ENCODE data around the gene DCLK3.

DCLK3 gene

DNA sequence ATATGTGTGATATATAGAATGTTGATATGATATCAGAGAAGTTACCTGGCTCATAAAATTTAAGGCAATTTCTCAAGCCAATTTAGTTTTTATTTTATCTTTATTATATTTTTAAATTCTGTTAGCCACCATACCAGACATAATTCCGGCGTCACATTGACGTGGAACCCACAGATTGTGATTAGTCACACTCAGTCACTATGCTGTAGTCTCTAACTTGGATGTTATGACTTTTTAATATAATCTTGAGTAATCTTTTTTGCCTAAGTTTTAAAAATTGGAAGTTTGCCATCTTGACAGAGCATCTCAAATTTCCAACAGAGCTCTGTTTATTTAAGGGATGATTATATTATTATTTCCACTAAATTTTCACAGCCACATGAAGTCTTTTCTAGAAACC, 9.7 kb upstream of the DCLK3 start:
- TF ChIP-seq, protein P1, sequence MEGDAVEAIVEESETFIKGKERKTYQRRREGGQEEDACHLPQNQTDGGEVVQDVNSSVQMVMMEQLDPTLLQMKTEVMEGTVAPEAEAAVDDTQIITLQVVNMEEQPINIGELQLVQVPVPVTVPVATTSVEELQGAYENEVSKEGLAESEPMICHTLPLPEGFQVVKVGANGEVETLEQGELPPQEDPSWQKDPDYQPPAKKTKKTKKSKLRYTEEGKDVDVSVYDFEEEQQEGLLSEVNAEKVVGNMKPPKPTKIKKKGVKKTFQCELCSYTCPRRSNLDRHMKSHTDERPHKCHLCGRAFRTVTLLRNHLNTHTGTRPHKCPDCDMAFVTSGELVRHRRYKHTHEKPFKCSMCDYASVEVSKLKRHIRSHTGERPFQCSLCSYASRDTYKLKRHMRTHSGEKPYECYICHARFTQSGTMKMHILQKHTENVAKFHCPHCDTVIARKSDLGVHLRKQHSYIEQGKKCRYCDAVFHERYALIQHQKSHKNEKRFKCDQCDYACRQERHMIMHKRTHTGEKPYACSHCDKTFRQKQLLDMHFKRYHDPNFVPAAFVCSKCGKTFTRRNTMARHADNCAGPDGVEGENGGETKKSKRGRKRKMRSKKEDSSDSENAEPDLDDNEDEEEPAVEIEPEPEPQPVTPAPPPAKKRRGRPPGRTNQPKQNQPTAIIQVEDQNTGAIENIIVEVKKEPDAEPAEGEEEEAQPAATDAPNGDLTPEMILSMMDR (IDR thresholded peaks at IDR 0.05; ENCODE audit: low read depth, low read length, missing control alignments): no peak
- no peak overlapping the region for H3K4me3 ChIP-seq (ENCODE audit: low read depth, low read length)
- H3K27ac ChIP-seq: no peak overlapping the region
- no peaks in the 10 kb centered on the region for H3K27me3 ChIP-seq (replicated peaks)
- H3K36me3 ChIP-seq (replicated peaks): no peaks in the 10 kb centered on the region
- DNase-seq: peak; percentile 74
- in situ Hi-C loops (cut with HindIII; ENCODE audit: low pct_ligation_motif_present, low sequenced_read_pairs): no loop called here

DNA sequence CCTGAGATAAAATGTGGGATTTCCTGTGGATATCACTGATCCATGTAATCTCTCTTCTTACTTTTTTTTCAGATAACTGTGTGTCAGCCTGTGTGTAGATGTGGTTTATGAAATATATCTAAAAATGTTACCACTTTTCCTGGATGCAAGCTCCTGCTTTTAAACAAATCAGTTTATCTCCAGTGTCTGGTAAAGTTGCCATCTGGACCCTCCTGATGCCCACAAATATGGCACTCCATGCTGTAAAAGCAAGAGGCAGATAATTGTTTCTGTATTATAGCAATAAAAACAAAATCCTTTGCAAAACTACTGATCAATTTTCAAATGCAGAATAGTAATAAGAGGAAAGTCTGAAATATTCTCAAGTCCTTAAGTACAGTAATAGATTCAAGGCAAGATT, 7.6 kb upstream of the DCLK3 start:
- Histone ChIP-seq H3K4me3 (ENCODE audit: low read depth, low read length) (no peak overlapping the region), H3K27me3 (replicated peaks) (no peaks in the 10 kb centered on the region), H3K27ac (no peak overlapping the region), H3K36me3 (replicated peaks) (no peaks in the 10 kb centered on the region)
- DNase-seq: no peak
- in situ Hi-C loops (cut with HindIII; ENCODE audit: low pct_ligation_motif_present, low sequenced_read_pairs): no loop called here
- TF ChIP-seq, protein P1 (IDR thresholded peaks at IDR 0.05; ENCODE audit: low read depth, low read length, missing control alignments): no peak

DNA sequence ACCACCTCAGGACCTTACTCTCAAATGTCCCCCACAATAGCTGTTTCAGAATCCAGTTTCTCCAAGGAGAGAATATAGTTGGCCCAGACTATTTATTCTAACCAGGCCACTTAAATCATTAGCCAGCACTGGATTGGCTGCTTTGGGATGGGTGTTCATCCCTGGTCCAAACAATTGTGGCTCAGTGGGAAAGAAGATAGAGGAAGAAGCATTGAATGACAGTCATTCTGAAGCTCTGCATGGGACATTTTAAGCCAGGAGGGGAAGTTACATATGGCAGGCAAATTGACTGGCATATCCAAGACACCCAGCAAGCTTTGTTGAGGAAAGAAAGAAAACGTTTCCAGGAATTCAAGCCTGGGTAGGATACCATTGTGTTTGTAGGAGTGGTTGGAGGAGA, 5.6 kb upstream of the DCLK3 start:
- H3K27ac ChIP-seq: no peak overlapping the region
- no peak for DNase-seq
- H3K27me3 ChIP-seq (replicated peaks): peaks cover 15% of the 10 kb centered on the region
- in situ Hi-C loops (cut with HindIII; ENCODE audit: low pct_ligation_motif_present, low sequenced_read_pairs): no loop called here
- no peak overlapping the region for H3K4me3 ChIP-seq (ENCODE audit: low read depth, low read length)
- H3K36me3 ChIP-seq (replicated peaks): no peaks in the 10 kb centered on the region
- TF ChIP-seq, protein P1 (IDR thresholded peaks at IDR 0.05; ENCODE audit: low read depth, low read length, missing control alignments): no peak

DNA sequence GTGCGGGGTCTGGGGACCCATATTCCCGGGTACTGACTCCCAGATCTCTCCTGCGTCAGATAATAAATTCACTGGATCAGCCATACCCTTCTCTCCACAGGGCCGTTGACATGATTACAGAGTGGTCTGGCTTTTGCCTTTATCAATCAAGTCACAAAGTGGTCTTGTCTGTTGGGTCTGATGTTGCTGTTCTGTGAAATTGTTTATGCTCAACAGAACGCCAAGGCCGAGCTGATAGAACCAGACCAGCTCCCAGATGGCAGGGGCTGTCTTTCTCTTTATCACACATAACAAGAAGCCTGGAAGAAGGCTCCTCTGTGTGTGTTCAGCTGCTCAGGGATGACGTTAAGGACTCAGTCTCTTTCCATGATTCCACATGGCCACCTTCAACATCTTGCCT, 751 bp upstream of the DCLK3 start:
- Histone ChIP-seq H3K27me3 (replicated peaks) (peaks cover 37% of the 10 kb centered on the region), H3K36me3 (replicated peaks) (no peaks in the 10 kb centered on the region), H3K27ac (no peak overlapping the region), H3K4me3 (ENCODE audit: low read depth, low read length) (no peak overlapping the region)
- in situ Hi-C loops (cut with HindIII; ENCODE audit: low pct_ligation_motif_present, low sequenced_read_pairs): no loop called here
- TF ChIP-seq, protein P1 (IDR thresholded peaks at IDR 0.05; ENCODE audit: low read depth, low read length, missing control alignments): no peak
- no peak for DNase-seq

DNA sequence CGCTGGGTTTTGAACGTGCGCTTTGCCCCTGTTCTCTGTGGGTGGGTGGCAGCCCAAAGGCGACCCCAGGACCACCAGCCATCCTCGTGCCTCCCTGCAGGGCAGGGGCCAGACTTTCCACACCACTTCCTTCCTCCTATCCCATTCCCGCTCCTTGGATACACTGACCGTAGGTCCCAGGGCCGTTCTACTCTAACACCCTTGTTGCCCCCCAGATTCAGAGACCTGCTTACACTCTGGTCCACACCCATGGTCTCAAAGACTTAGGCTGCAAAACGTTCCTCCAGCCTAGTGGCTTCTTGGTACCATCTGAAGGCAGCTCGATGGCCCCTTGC, 318 bp upstream of the DCLK3 start:
- Histone ChIP-seq H3K27ac (no peak overlapping the region), H3K27me3 (replicated peaks) (peaks cover 37% of the 10 kb centered on the region), H3K4me3 (ENCODE audit: low read depth, low read length) (peak overlapping the region; percentile 12), H3K36me3 (replicated peaks) (no peaks in the 10 kb centered on the region)
- TF ChIP-seq, protein P1 (IDR thresholded peaks at IDR 0.05; ENCODE audit: low read depth, low read length, missing control alignments): no peak
- in situ Hi-C loops (cut with HindIII; ENCODE audit: low pct_ligation_motif_present, low sequenced_read_pairs): no loop called here
- no peak for DNase-seq
